ENCODE data around the gene SERPINA1.

- TF ChIP-seq POLR2A (IDR thresholded peaks at IDR 0.05), result no peak
- TF ChIP-seq POLR2AphosphoS5 (IDR thresholded peaks at IDR 0.05), result no peak
Observed at GRCh38 chr14:94403312-94403932, 15.0 kb upstream of the SERPINA1 start.

Measured in sigmoid colon (tissue), 4 donors.